Measurements from ENCODE around the gene SLC39A9.

GRCh38 chr14:69349091-69349777 is 49.3 kb upstream of the SLC39A9 start:
- TF ChIP-seq CTCF (IDR thresholded peaks at IDR 0.05) (no peak), POLR2AphosphoS5 (IDR thresholded peaks at IDR 0.05) (no peak), EP300 (IDR thresholded peaks at IDR 0.05) (no peak)

Data from stomach (tissue), 4 donors.